Panc1 (cell line): ENCODE results near the gene EP400. TPM values are rescaled to one million over a fixed set of nuclear protein-coding genes. Genes with fewer than 3 reads are reported as not detected.

Source experiments
- ATAC-seq: fragments of 200-7000 bp; cut with Tn5 transposase; 2 replicates; pipeline ENCODE4 v1.9.1; 2020; ENCODE audit warnings: mild to moderate bottlenecking, moderate library complexity
- BruUV-seq: library from RNA; stranded (reverse); fragments of 400-500 nt; replicated peaks from 2 replicates; lab custom pipeline; 2021; lab: Mats Ljungman, UMichigan
- CTCF ChIA-PET: fragments of 300-600 bp; sonication (Branson Sonifier 250); formaldehyde crosslinking; loops from one replicate; lab custom pipeline; 2022; ENCODE audit warnings: antibody characterized with exemption; lab: Charles Lee
- POLR2A ChIA-PET: fragments of 300-600 bp; sonication (Branson Sonifier 250); formaldehyde crosslinking; loops from one replicate; lab custom pipeline; 2022; ENCODE audit warnings: antibody characterized with exemption; lab: Charles Lee
- DNase-seq: peaks from one replicate; pipeline ENCODE4 v3.0.0-alpha.2; 2010; ENCODE audit warnings: low read depth, low spot score
- H3K27ac ChIP-seq: 2 replicates; pipeline ENCODE4 v1.5.1; 2011; ENCODE audit warnings: mild to moderate bottlenecking, low read length, inconsistent platforms
- H3K27me3 ChIP-seq: fragments of 200-500 bp; sonication (Bioruptor generic); 2 replicates; pipeline ENCODE4 v1.6.0; 2014; ENCODE audit warnings: low read length, inconsistent platforms; ENCODE audit not compliant: control insufficient read depth, insufficient read depth
- H3K36me3 ChIP-seq: fragments of 200-500 bp; sonication (Bioruptor generic); 2 replicates; pipeline ENCODE4 v1.5.1; 2014; ENCODE audit warnings: inconsistent platforms, mild to moderate bottlenecking, low read length, moderate library complexity; ENCODE audit not compliant: control insufficient read depth, insufficient read depth
- H3K4me1 ChIP-seq: 2 replicates; pipeline ENCODE4 v1.5.1; 2011; ENCODE audit warnings: inconsistent platforms, mild to moderate bottlenecking, low read length, moderate library complexity; ENCODE audit not compliant: control insufficient read depth, insufficient read depth
- H3K4me3 ChIP-seq, 2 experiments: 2 replicates each; pipeline ENCODE4 v1.5.1; 2011 to 2012; ENCODE audit warnings: low read depth in 2 of 2, low read length in 2 of 2, mild to moderate bottlenecking in 2 of 2, inconsistent platforms in 1 of 2, moderate library complexity in 1 of 2
- H3K9me3 ChIP-seq: fragments of 200-500 bp; sonication (Bioruptor generic); 2 replicates; pipeline ENCODE4 v1.5.1; 2014; ENCODE audit warnings: low read depth, mild to moderate bottlenecking, inconsistent platforms, low read length, moderate library complexity; ENCODE audit not compliant: control insufficient read depth, insufficient read depth
- POLR2AphosphoS5 ChIP-seq: IDR thresholded peaks from 2 replicates; pipeline ENCODE4 v1.6.1; 2012; ENCODE audit warnings: mild to moderate bottlenecking, low read depth, low read length, moderate library complexity
- SIN3A ChIP-seq: IDR thresholded peaks from 2 replicates; pipeline ENCODE4 v1.6.1; 2012; ENCODE audit warnings: low read depth, mild to moderate bottlenecking, low read length, moderate library complexity, borderline replicate concordance; ENCODE audit not compliant: insufficient read depth
- TCF7L2 ChIP-seq: IDR thresholded peaks from 2 replicates; pipeline ENCODE4 v1.6.1; 2011; ENCODE audit warnings: mild to moderate bottlenecking, low read depth, low read length, inconsistent platforms
- in situ Hi-C: cut with HindIII; loops from 2 replicates; pipeline ENCODE4 v1.10.0; 2016; ENCODE audit warnings: low sequenced_read_pairs, low pct_unique_long_range_greater_than_20kb
- intact Hi-C: fragments of 100-400 bp; cut with micrococcal nuclease; formaldehyde crosslinking; loops from one replicate; pipeline ENCODE4 v1.10.0; 2022; ENCODE audit not compliant: unreplicated experiment
- total RNA-seq: library from RNA; stranded (reverse); gene quantifications from one replicate; pipeline ENCODE4 v1.2.1, GENCODE V29; 2021; ENCODE audit not compliant: unreplicated experiment
- TF ChIP-seq, protein P1 (sequence below), 2 experiments: IDR thresholded peaks; 2 replicates each; pipeline ENCODE4 v1.6.1; 2011 to 2012; ENCODE audit warnings: low read depth in 2 of 2, control low read depth in 1 of 2, low read length in 1 of 2, mild to moderate bottlenecking in 1 of 2, moderate library complexity in 1 of 2; ENCODE audit not compliant: insufficient read depth in 1 of 2
- TF ChIP-seq, protein P2 (sequence below): fragments of 450-650 bp; IDR thresholded peaks from 2 replicates; pipeline ENCODE4 v1.5.1; 2017; ENCODE audit warnings: mild to moderate bottlenecking

The EP400 gene
- total RNA-seq, 1 experiment from 2014 or later, result 59.4 TPM

DNA sequence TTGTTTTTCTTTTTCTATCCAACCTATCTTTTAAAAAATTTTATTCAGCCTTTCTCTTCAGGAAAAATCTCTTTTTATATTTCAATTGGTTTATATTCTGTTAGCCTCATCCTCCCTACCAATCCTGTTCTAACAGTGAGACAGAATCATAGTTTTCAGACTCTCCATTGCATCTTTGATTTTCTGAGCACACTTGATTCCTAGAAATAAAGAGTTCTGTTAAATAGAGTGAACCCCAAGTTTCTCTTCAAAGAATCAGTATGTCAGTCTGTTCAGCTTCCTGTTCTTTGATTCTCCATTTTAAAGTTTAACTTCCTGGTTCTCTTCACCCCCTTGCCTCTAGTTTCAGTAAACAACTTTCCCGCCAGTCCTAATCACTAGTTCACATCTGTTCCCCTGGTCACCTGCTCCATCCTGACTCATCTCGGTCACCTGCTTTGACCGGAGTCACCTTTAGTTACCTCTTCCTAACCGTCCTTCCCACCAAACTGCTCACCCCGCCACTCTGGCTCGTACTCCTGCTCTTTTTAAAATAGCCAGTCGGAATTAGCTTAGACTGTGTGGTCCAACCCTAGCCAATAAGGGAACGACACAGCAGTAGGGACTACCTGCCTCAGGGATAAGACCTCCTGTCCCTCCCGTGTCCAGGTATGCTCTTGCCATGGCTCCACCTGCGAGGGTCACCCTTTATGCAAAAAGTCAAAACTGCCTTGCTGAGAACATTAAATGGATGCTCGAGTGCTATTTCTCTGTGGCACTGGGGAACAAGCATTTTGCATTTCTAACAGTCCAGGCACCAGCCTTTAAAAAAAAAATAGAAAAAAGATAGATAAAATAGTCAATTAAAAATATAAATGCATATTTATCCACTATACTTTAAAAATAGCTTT, 146.0 kb downstream of the EP400 start:
- H3K4me3 ChIP-seq, result no peak overlapping the region
- no peaks in the 10 kb centered on the region for H3K4me1 ChIP-seq
- POLR2A ChIA-PET, result no interaction called here
- DNase-seq (no peak), ATAC-seq (no peak)
- no peaks in the 10 kb centered on the region for H3K9me3 ChIP-seq
- TSS peak; percentile 23 for BruUV-seq
- in situ Hi-C loops, result no loop called here
- CTCF ChIA-PET, result no interaction called here
- TF ChIP-seq, protein P1, sequence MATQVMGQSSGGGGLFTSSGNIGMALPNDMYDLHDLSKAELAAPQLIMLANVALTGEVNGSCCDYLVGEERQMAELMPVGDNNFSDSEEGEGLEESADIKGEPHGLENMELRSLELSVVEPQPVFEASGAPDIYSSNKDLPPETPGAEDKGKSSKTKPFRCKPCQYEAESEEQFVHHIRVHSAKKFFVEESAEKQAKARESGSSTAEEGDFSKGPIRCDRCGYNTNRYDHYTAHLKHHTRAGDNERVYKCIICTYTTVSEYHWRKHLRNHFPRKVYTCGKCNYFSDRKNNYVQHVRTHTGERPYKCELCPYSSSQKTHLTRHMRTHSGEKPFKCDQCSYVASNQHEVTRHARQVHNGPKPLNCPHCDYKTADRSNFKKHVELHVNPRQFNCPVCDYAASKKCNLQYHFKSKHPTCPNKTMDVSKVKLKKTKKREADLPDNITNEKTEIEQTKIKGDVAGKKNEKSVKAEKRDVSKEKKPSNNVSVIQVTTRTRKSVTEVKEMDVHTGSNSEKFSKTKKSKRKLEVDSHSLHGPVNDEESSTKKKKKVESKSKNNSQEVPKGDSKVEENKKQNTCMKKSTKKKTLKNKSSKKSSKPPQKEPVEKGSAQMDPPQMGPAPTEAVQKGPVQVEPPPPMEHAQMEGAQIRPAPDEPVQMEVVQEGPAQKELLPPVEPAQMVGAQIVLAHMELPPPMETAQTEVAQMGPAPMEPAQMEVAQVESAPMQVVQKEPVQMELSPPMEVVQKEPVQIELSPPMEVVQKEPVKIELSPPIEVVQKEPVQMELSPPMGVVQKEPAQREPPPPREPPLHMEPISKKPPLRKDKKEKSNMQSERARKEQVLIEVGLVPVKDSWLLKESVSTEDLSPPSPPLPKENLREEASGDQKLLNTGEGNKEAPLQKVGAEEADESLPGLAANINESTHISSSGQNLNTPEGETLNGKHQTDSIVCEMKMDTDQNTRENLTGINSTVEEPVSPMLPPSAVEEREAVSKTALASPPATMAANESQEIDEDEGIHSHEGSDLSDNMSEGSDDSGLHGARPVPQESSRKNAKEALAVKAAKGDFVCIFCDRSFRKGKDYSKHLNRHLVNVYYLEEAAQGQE (IDR thresholded peaks at IDR 0.05; ENCODE audit: insufficient read depth in 1 of 2, low read depth in 2 of 2, low read length in 1 of 2), result no peak
- TF ChIP-seq TCF7L2, result no peak
- TF ChIP-seq SIN3A, result no peak
- no peak for TF ChIP-seq POLR2AphosphoS5
- TF ChIP-seq, protein P2, sequence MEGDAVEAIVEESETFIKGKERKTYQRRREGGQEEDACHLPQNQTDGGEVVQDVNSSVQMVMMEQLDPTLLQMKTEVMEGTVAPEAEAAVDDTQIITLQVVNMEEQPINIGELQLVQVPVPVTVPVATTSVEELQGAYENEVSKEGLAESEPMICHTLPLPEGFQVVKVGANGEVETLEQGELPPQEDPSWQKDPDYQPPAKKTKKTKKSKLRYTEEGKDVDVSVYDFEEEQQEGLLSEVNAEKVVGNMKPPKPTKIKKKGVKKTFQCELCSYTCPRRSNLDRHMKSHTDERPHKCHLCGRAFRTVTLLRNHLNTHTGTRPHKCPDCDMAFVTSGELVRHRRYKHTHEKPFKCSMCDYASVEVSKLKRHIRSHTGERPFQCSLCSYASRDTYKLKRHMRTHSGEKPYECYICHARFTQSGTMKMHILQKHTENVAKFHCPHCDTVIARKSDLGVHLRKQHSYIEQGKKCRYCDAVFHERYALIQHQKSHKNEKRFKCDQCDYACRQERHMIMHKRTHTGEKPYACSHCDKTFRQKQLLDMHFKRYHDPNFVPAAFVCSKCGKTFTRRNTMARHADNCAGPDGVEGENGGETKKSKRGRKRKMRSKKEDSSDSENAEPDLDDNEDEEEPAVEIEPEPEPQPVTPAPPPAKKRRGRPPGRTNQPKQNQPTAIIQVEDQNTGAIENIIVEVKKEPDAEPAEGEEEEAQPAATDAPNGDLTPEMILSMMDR, result no peak
- no peaks in the 10 kb centered on the region for H3K36me3 ChIP-seq
- intact Hi-C loops, result no loop called here
- no peak overlapping the region for H3K27ac ChIP-seq
- no peaks in the 10 kb centered on the region for H3K27me3 ChIP-seq

DNA sequence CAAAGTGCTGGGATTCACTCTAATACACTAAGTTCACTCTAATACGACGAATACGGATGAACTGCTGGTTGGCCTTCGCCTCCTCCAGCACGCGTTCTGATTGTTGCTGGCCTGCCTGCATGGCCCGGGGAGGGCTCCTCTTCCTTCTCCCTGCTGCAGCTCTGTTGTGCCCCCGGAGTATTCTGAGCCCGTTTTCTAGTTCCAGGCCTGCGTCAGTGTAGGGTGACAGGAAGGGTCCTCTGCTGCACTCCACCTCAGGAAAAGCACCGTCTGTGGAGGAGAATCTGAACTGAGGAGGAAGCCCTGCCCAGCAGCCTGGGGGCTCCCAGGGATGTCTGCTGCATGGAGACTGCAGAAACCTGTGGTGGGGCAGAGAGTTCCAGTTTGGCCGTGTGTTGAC, 150.0 kb downstream of the EP400 start:
- DNase-seq (no peak), ATAC-seq (no peak)
- no TSS peak for BruUV-seq
- no peaks in the 10 kb centered on the region for H3K4me1 ChIP-seq
- TF ChIP-seq POLR2AphosphoS5 (no peak), SIN3A (no peak), TCF7L2 (no peak)
- TF ChIP-seq, protein P1 (IDR thresholded peaks at IDR 0.05; ENCODE audit: insufficient read depth in 1 of 2, low read depth in 2 of 2, low read length in 1 of 2), result no peak
- TF ChIP-seq, protein P2, result no peak
- POLR2A ChIA-PET, result no interaction called here
- CTCF ChIA-PET, result no interaction called here
- H3K36me3 ChIP-seq, result no peaks in the 10 kb centered on the region
- H3K4me3 ChIP-seq, result no peak overlapping the region
- no peaks in the 10 kb centered on the region for H3K27me3 ChIP-seq
- intact Hi-C loops (no loop called here), in situ Hi-C loops (no loop called here)
- no peaks in the 10 kb centered on the region for H3K9me3 ChIP-seq
- H3K27ac ChIP-seq, result no peak overlapping the region
